IPS-15b (cell line): ENCODE data around the gene ZBED1.

ENCODE experiments used
- H3K27me3 ChIP-seq: one replicate; pipeline ENCODE4 v1.6.1; 2013; ENCODE audit warnings: low read length; ENCODE audit not compliant: control insufficient read depth, insufficient read depth
- H3K36me3 ChIP-seq: one replicate; pipeline ENCODE4 v1.6.1; 2013; ENCODE audit warnings: low read length; ENCODE audit not compliant: control insufficient read depth, insufficient read depth
- H3K4me1 ChIP-seq: one replicate; pipeline ENCODE4 v1.6.1; 2013; ENCODE audit warnings: mild to moderate bottlenecking, low read length; ENCODE audit not compliant: control insufficient read depth, insufficient read depth
- H3K4me3 ChIP-seq: one replicate; pipeline ENCODE4 v1.5.1; 2013; ENCODE audit warnings: low read depth, low read length
- H3K9ac ChIP-seq: one replicate; pipeline ENCODE4 v1.6.1; 2013; ENCODE audit warnings: low read depth, mild to moderate bottlenecking, low read length
- H3K9me3 ChIP-seq: one replicate; pipeline ENCODE4 v1.6.1; 2013; ENCODE audit warnings: mild to moderate bottlenecking, low read length; ENCODE audit not compliant: control insufficient read depth, insufficient read depth

Gene ZBED1

DNA sequence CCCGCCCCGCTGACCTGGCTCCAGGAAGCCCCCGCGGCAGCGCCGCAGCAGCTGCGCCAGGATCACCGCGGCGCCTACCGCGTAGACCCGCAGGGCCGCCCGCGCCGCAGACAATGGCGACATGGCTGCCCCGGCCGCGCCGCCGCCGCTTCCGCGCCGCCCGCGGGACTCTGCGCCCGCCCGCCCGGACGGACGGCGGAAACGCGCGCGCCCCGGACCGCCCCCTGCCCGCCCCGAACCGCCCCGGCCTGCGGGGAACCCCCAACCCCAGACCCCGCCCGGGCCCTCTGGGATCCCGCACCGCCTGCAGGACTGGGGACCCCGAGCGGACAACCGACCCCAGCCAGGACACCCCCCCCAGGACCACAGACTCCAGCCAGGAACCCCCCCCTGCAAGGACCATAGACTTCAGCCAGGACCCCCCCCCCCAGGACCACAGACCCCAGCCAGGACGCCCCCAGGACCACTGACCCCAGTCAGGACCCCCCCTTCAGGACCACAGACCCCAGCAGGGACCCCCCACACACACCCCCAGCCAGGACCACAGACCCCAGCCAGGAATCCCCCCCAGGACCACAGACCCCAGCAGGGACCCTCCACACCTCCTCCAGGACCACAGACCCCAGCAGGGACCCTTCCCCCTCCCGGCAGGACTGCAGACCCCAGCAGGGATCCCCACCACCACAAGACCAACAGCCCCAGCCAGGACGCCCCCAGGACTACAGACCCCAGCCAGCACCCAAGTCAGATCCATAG, at the start of gene ZBED1, which contains the start of gene DHRSX:
TSS of gene ZBED1 (minus strand) at position 174 of the 756 bp plus-strand sequence. CDS start 10,257 bp downstream, outside the sequence.
TSS of gene DHRSX (minus strand) at position 174 of the 756 bp plus-strand sequence. CDS start at position 123, 51 bp downstream.
- Histone ChIP-seq H3K4me3 (peak within 1 kb of the TSS; percentile 70), H3K9ac (peak within 1 kb of the TSS; percentile 65), H3K27me3 (no peaks in the 10 kb centered on the region), H3K36me3 (no peaks in the 10 kb centered on the region), H3K9me3 (no peaks in the 10 kb centered on the region), H3K4me1 (peaks cover 9% of the 10 kb centered on the region)

- Histone ChIP-seq H3K36me3 (no peaks in the 10 kb centered on the region), H3K9ac (no peak overlapping the region), H3K9me3 (no peaks in the 10 kb centered on the region), H3K4me3 (peak overlapping the region; percentile 22), H3K27me3 (no peaks in the 10 kb centered on the region), H3K4me1 (peaks cover 14% of the 10 kb centered on the region)
These were observed 49.1 kb upstream of the ZBED1 start for GRCh38 chrX:2549876-2550275.

GRCh38 chrX:2548711-2549423, 48.1 kb upstream of the ZBED1 start:
- no peaks in the 10 kb centered on the region for H3K27me3 ChIP-seq
- no peak overlapping the region for H3K9ac ChIP-seq
- H3K36me3 ChIP-seq, result no peaks in the 10 kb centered on the region
- H3K4me3 ChIP-seq, result no peak overlapping the region
- no peaks in the 10 kb centered on the region for H3K9me3 ChIP-seq
- H3K4me1 ChIP-seq, result peaks cover 14% of the 10 kb centered on the region

DNA sequence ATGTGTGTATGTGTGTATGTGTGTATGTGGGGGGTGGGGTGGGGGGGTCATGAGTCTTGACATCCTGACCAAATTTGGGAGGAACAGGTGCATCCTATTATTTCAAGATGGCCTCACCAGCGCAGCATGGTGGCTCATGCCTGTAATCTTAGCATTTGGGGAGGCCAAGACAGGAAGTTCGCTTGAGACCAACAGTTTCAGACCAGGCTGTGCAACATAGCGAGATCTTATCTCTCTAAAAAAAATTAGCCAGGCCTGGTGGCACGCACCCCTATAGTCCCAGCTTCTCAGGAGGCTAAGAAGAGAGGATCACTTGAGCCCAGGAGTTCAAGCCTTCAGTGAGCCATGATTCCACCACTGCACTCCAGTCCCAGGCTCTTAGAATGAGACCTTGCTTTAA, 47.0 kb upstream of the ZBED1 start:
- peaks cover 14% of the 10 kb centered on the region for H3K4me1 ChIP-seq
- H3K4me3 ChIP-seq, result no peak overlapping the region
- no peaks in the 10 kb centered on the region for H3K27me3 ChIP-seq
- no peaks in the 10 kb centered on the region for H3K36me3 ChIP-seq
- H3K9me3 ChIP-seq, result no peaks in the 10 kb centered on the region
- H3K9ac ChIP-seq, result no peak overlapping the region

GRCh38 chrX:2546496-2546895, 45.7 kb upstream of the ZBED1 start:
- Histone ChIP-seq H3K36me3 (no peaks in the 10 kb centered on the region), H3K9me3 (no peaks in the 10 kb centered on the region), H3K9ac (no peak overlapping the region), H3K4me3 (no peak overlapping the region), H3K4me1 (peaks cover 14% of the 10 kb centered on the region), H3K27me3 (no peaks in the 10 kb centered on the region)

GRCh38 chrX:2545144-2545543, 44.4 kb upstream of the ZBED1 start:
- Histone ChIP-seq H3K9me3 (no peaks in the 10 kb centered on the region), H3K36me3 (no peaks in the 10 kb centered on the region), H3K4me3 (no peak overlapping the region), H3K27me3 (no peaks in the 10 kb centered on the region), H3K9ac (no peak overlapping the region), H3K4me1 (peaks cover 9% of the 10 kb centered on the region)

DNA sequence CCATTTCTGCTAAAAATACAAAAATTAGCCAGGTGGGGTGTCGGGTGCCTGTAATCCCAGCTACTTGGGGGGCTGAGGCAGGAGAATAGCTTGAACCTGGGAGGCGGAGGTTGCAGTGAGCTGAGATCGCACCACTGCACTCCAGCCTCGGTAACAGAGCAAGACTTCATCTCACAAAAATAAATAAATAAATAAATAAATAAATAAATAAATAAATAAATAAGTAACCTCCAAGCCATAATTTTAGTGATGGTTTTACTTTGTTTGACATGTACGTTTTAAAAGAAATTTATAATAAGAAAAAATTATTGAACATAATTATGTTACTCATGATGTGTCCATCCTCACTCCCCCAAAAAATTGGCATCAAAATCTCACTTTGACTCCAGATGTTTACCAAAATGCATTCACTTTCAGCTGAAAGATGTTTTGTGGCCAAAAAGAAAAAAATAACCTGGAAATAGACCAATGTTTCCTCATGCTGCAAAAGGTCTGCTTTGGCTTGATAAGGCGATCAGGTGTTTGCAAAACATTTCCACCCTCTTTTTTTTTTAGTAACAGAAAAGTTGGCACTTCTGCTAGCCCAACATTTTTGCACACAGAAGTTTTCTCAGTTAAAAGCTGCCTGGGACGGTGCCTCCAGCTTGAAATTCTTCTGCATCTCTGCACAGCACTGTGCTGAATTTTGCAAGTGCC, 42.2 kb upstream of the ZBED1 start:
- Histone ChIP-seq H3K9ac (no peak overlapping the region), H3K27me3 (no peaks in the 10 kb centered on the region), H3K4me3 (no peak overlapping the region), H3K4me1 (no peaks in the 10 kb centered on the region), H3K36me3 (no peaks in the 10 kb centered on the region), H3K9me3 (no peaks in the 10 kb centered on the region)

DNA sequence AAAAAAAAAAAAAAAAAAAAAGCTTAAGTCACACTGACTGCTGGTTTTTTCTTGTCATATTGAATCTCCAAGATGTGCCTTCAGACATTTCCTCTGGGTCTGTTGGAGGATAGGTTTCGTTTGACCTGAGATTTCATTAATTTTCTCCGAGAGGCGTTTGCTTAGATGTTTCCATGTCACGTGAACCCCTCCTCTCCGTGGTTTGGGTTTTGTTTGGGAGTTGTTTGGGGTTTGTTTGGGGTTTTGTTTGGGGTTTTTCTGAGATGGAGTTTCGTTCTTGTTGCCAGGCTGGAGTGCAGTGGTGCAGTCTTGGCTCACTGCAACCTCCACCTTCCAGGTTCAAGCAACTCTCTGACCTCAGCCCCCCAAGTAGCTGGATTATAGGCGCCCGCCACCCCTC, 40.8 kb upstream of the ZBED1 start:
- Histone ChIP-seq H3K36me3 (no peaks in the 10 kb centered on the region), H3K27me3 (no peaks in the 10 kb centered on the region), H3K9ac (no peak overlapping the region), H3K4me1 (no peaks in the 10 kb centered on the region), H3K9me3 (no peaks in the 10 kb centered on the region), H3K4me3 (no peak overlapping the region)

GRCh38 chrX:2540426-2540947, 39.7 kb upstream of the ZBED1 start:
- Histone ChIP-seq H3K9me3 (no peaks in the 10 kb centered on the region), H3K27me3 (no peaks in the 10 kb centered on the region), H3K36me3 (no peaks in the 10 kb centered on the region), H3K4me3 (no peak overlapping the region), H3K9ac (no peak overlapping the region), H3K4me1 (no peaks in the 10 kb centered on the region)

DNA sequence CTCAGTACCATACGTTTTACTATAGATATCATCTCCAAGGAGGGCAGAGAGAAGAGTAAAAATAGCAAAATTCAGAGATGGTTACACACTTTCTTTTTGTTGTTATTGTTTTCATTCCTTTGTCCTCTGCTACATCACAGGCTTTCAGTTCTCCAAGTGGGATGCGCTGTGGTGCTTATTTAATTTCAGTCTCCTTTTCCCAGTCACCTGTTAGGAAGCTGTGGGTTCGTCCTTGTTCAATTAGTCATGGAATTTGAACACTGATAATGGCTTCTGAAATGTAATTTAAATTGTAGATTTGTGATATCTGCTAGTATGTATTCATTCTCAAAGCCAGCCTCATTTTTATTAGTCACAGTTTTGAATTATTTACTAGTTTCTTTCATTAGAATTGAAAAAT, 38.8 kb upstream of the ZBED1 start:
- Histone ChIP-seq H3K36me3 (no peaks in the 10 kb centered on the region), H3K9ac (no peak overlapping the region), H3K27me3 (no peaks in the 10 kb centered on the region)

DNA sequence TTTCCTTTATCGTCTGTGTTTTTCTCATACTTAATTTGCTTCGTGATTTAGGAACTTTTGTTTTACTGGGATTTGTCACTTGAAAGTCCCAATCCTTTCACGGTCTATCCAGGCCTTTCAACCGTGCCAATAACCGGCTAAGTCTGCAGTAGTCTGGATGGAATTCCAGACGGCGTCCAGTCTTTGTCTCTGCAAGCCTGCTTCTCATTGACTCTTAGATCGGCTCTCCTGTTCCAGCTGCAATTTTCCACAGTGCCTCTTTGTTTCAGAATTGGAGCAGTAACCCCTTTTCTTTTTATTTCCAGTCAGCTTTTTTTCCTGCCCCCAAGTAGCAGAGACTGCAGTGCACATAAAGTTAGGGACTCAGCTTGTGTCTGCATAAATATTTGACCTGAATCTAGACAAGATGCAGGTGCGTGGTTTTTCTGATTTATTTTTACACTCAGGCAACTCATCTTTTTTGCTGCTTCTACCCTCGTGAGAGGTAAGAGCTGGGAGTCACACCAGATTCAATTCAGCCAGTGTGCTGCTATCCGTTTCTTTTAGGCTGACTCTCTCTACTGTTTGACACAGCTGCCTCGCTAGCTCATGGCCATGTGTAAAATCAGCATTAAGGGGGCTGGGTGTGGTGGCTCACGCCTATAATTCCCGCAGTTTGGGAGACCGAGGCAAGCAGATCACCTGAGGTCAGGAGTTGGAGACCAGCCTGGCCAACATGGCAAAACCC, 37.4 kb upstream of the ZBED1 start:
- H3K4me1 ChIP-seq, result no peaks in the 10 kb centered on the region
- H3K4me3 ChIP-seq, result no peak overlapping the region
- no peaks in the 10 kb centered on the region for H3K27me3 ChIP-seq
- H3K9ac ChIP-seq, result no peak overlapping the region
- no peaks in the 10 kb centered on the region for H3K9me3 ChIP-seq
- no peaks in the 10 kb centered on the region for H3K36me3 ChIP-seq

More for the DNA sequence above, 38.8 kb upstream of the ZBED1 start:
- no peaks in the 10 kb centered on the region for H3K9me3 ChIP-seq
- no peak overlapping the region for H3K4me3 ChIP-seq
- H3K4me1 ChIP-seq, result no peaks in the 10 kb centered on the region
